Bronchial epithelial cell (primary cell): ENCODE data around the gene GSPT1. TPM values are rescaled to one million over a fixed set of nuclear protein-coding genes. Genes with fewer than 3 reads are reported as not detected.
A peak's percentile ranks its signal among the peaks of the same experiment; 100 is the strongest.

Source experiments
- DNase-seq: peaks from one replicate; pipeline ENCODE4 v3.0.0-alpha.2; 2010; ENCODE audit warnings: low read depth
- FAIRE-seq: peaks from 2 replicates; lab custom pipeline; 2011; peaks lifted over from hg19 to GRCh38; lab: Jason Lieb, UNC
- H3K27me3 ChIP-seq: 2 replicates; pipeline ENCODE4 v1.5.1; 2011; ENCODE audit warnings: low read length; ENCODE audit not compliant: control insufficient read depth, insufficient read depth
- H3K36me3 ChIP-seq: 2 replicates; pipeline ENCODE4 v1.5.1; 2011; ENCODE audit warnings: low read length; ENCODE audit not compliant: control insufficient read depth, insufficient read depth
- H3K4me3 ChIP-seq: 2 replicates; pipeline ENCODE4 v1.5.1; 2011; ENCODE audit warnings: mild to moderate bottlenecking, low read depth, low read length, control low read depth
- CTCF ChIP-seq: IDR thresholded peaks from 2 replicates; pipeline ENCODE4 v1.5.1; 2011; ENCODE audit warnings: mild to moderate bottlenecking, moderate library complexity, low read length, control low read depth, inconsistent platforms; ENCODE audit not compliant: insufficient read depth, severe bottlenecking
- total RNA-seq: library from RNA; depleted of rRNA; stranded (reverse); fragments of >200 nt; gene quantifications from 2 replicates; pipeline ENCODE4 v1.2.1, GENCODE V29; 2014

Gene GSPT1
- total RNA-seq, 1 donor from 2014 or later, result 49.5 TPM

- FAIRE-seq, result no peak
- Histone ChIP-seq H3K27me3 (no peaks in the 10 kb centered on the region), H3K36me3 (peaks cover 13% of the 10 kb centered on the region), H3K4me3 (no peak overlapping the region)
- no peak for DNase-seq
- TF ChIP-seq CTCF, result no peak
Observed at GRCh38 chr16:11884035-11884434, 31.7 kb downstream of the GSPT1 start.

GRCh38 chr16:11880007-11880406, 35.7 kb downstream of the GSPT1 start:
- peaks cover 12% of the 10 kb centered on the region for H3K36me3 ChIP-seq
- no peaks in the 10 kb centered on the region for H3K27me3 ChIP-seq
- peak; percentile 72 for DNase-seq
- FAIRE-seq, result no peak
- no peak for TF ChIP-seq CTCF
- no peak overlapping the region for H3K4me3 ChIP-seq

- TF ChIP-seq CTCF, result no peak
- H3K36me3 ChIP-seq, result peaks cover 13% of the 10 kb centered on the region
- DNase-seq (no peak), FAIRE-seq (no peak)
- H3K4me3 ChIP-seq, result no peak overlapping the region
- H3K27me3 ChIP-seq, result no peaks in the 10 kb centered on the region
Observed at GRCh38 chr16:11877374-11877773, 38.4 kb downstream of the GSPT1 start.

- peaks cover 10% of the 10 kb centered on the region for H3K36me3 ChIP-seq
- FAIRE-seq, result no peak
Observed at GRCh38 chr16:11876306-11876705, 39.5 kb downstream of the GSPT1 start.

GRCh38 chr16:11875721-11876120, 40.0 kb downstream of the GSPT1 start:
- Histone ChIP-seq H3K36me3 (peaks cover 12% of the 10 kb centered on the region), H3K4me3 (no peak overlapping the region), H3K27me3 (no peaks in the 10 kb centered on the region)
- DNase-seq (no peak), FAIRE-seq (no peak)
- TF ChIP-seq CTCF, result no peak

More at GRCh38 chr16:11876306-11876705, 39.5 kb downstream of the GSPT1 start:
- TF ChIP-seq CTCF, result no peak
- no peak for DNase-seq
- Histone ChIP-seq H3K27me3 (no peaks in the 10 kb centered on the region), H3K4me3 (no peak overlapping the region)

GRCh38 chr16:11871193-11871592, 44.6 kb downstream of the GSPT1 start:
- no peaks in the 10 kb centered on the region for H3K27me3 ChIP-seq
- FAIRE-seq (no peak), DNase-seq (no peak)
- H3K36me3 ChIP-seq, result peaks cover 9% of the 10 kb centered on the region
- TF ChIP-seq CTCF, result no peak
- no peak overlapping the region for H3K4me3 ChIP-seq
